Glomerular endothelial cell (primary cell): ENCODE data around the gene TMCC3. TPM values are rescaled to one million over a fixed set of nuclear protein-coding genes. Genes with fewer than 3 reads are reported as not detected.

Experiments used
- DNase-seq: peaks from one replicate; pipeline ENCODE4 v3.0.0-alpha.2; 2011; ENCODE audit warnings: low read depth, low spot score; ENCODE audit errors: extremely low read depth
- total RNA-seq: library from RNA; depleted of rRNA; stranded (reverse); fragments of >200 nt; gene quantifications from 2 replicates; pipeline ENCODE4 v1.2.3, GENCODE V29; 2015

The TMCC3 gene
- total RNA-seq, 1 donor from 2014 or later = 20.5 TPM

- no peak for DNase-seq
Measured at GRCh38 chr12:94674051-94674451, 23.7 kb upstream of the TMCC3 start.

GRCh38 chr12:94673496-94673895 is 23.1 kb upstream of the TMCC3 start:
- no peak for DNase-seq

GRCh38 chr12:94671917-94672316 is 21.6 kb upstream of the TMCC3 start:
- no peak for DNase-seq

GRCh38 chr12:94670898-94671297 is 20.5 kb upstream of the TMCC3 start:
- DNase-seq = no peak

GRCh38 chr12:94670075-94670474 is 19.7 kb upstream of the TMCC3 start:
- no peak for DNase-seq

- DNase-seq = no peak
Measured at GRCh38 chr12:94667031-94667540, 16.7 kb upstream of the TMCC3 start.

GRCh38 chr12:94666158-94666557 is 15.8 kb upstream of the TMCC3 start:
- no peak for DNase-seq

GRCh38 chr12:94663702-94664101 is 13.3 kb upstream of the TMCC3 start:
- DNase-seq = no peak

- no peak for DNase-seq
Measured at GRCh38 chr12:94663071-94663470, 12.7 kb upstream of the TMCC3 start.

GRCh38 chr12:94660436-94660835 is 10.1 kb upstream of the TMCC3 start:
- no peak for DNase-seq

- no peak for DNase-seq
Measured at GRCh38 chr12:94659346-94659930, 9.1 kb upstream of the TMCC3 start.

- no peak for DNase-seq
Measured at GRCh38 chr12:94658931-94659330, 8.6 kb upstream of the TMCC3 start.

GRCh38 chr12:94656556-94656955 is 6.2 kb upstream of the TMCC3 start:
- DNase-seq = no peak

- no peak for DNase-seq
Measured at GRCh38 chr12:94649349-94650142, 811 bp downstream of the TMCC3 start.

- no peak for DNase-seq
Measured at GRCh38 chr12:94648578-94648977, 1.8 kb downstream of the TMCC3 start.

- DNase-seq = no peak
Measured at GRCh38 chr12:94644141-94644979, 6.0 kb downstream of the TMCC3 start.

GRCh38 chr12:94643606-94644005 is 6.8 kb downstream of the TMCC3 start:
- DNase-seq = no peak

- no peak for DNase-seq
Measured at GRCh38 chr12:94641283-94641682, 9.1 kb downstream of the TMCC3 start.

GRCh38 chr12:94640134-94640928 is 10.0 kb downstream of the TMCC3 start:
- no peak for DNase-seq

GRCh38 chr12:94638521-94638920 is 11.8 kb downstream of the TMCC3 start:
- no peak for DNase-seq
